HG03175 (cell line): Measurements from ENCODE around the gene VAV1.

Experiments
- ATAC-seq: cut with Tn5 transposase; IDR thresholded peaks from one replicate; pipeline ENCODE4 v1.9.1; 2021; ENCODE audit warnings: mild to moderate bottlenecking, moderate library complexity; ENCODE audit not compliant: unreplicated experiment

VAV1 gene

GRCh38 chr19:6772028-6772865, at the start of gene VAV1:
Gene VAV1 (plus strand): TSS chr19:6772708. CDS start chr19:6772808, 100 bp downstream.
- peak; percentile 53 for ATAC-seq

DNA sequence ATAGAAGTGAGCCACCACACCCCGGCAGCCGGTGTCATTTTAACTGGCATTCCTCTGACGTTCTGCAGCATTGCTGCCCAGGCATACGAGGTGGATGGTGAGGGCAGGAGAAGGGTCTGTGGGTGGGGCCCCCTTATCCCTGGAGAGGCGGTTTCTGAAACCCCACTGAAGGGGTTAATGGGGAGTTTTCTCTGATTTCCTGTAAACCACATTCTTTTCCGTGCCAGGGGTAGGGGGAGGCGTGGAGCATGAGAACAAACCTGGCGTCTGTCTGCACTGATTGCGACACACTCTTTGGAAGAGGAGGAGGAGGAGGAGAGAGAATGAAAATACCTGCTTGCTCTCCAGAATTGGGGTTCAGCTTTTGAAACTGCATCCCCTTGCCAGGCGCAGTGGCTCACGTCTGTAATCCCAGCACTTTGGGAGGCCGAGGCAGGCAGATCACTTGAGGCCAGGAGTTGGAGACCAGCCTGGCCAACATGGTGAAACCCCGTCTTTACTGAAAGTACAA, 49.3 kb upstream of the VAV1 start:
- no peak for ATAC-seq

DNA sequence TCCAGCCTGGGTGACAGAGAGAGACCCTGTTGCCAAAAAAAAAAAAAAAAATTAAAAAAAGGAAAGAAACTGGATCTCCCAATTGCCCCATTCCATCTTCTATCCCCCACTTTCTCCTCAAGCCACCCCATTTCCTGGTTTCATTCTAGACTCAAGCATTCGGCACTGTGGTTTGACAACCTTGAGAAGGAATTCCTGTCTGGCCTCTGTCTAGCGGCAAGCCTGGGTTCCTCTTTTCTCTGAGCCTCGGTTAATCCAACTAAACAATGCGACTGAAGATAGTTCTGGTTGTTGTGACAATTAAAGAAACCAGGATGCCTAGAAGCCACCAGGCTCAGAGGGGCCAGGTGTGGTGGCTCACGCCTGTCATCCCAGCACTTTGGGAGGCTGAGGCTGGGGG, 48.8 kb upstream of the VAV1 start:
- no peak for ATAC-seq

DNA sequence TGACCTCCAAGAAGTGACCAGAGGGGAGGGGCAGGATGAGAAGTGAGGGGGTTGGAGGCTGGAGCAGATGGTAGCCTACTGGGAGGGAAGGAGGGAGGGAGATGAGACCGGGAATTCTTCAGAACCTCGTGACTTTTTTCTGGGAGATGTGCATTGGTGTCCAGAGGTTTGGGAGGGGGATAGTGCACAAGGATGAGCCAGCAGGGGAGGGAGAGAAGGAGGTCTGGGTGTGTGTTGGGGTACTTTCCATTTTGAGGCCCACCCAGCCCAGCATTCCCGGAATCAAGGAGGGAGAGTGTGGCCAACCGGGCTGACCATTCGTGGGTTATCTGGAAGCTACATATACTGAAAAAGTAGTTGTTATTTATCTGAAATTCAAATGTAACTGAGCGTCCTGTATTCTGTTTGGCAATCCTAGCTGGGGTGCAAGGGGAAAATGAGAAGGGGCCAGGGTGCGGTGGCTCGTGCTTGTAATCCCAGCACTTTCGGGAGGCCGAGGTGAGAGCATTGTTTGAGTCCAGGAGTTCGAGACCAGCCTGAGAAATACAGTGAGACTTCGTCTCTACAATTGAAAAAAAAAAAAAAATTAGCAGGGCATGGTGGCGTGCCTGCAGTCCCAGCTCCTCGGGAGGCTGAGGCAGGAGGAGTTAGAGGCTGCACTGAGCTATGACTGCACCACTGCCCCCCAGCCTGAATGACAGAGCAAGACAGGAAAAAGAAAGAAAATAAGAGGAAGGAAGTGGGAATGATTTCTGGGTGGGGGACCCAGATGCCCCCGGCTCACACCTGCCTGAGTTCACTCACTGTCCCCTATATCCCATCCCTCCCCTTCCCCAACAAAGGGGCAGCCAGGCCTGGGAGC, 47.6 kb upstream of the VAV1 start:
- no peak for ATAC-seq

DNA sequence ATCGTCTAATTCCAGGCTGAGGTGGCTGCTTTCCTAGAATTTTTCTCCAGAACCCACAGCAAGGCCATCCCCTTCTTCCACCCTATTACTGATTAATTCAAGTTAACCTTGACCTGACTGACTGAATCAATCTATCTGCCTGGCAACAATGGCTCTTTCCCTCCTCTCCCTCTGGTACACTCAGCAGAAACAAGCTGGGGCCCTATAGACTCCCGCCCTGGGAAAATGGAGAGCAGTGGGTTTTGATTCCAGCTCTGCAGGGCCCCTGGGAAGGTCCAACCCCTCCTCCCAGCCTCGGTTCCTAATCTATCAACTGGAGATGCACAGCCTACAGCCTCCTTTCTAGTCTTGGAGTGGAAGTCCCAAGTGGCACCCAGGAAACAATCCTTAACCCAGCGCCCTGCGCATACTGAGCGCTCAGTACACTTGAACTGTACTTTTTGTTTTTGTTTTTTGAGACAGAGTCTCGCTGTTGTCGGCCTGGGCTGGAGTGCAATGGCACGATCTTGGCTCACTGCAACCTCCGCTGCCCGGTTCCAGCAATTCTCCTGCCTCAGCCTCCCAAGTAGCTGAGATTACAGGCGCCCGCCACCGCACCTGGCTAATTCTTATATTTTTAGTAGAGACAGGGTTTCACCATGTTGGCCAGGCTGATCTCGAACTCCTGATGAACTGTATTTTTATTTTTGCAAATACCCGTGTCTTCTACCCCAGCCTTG, 46.8 kb upstream of the VAV1 start:
- no peak for ATAC-seq

- no peak for ATAC-seq
These were observed 44.2 kb upstream of the VAV1 start for GRCh38 chr19:6728346-6728745.

- no peak for ATAC-seq
These were observed 42.8 kb upstream of the VAV1 start for GRCh38 chr19:6729573-6730152.

DNA sequence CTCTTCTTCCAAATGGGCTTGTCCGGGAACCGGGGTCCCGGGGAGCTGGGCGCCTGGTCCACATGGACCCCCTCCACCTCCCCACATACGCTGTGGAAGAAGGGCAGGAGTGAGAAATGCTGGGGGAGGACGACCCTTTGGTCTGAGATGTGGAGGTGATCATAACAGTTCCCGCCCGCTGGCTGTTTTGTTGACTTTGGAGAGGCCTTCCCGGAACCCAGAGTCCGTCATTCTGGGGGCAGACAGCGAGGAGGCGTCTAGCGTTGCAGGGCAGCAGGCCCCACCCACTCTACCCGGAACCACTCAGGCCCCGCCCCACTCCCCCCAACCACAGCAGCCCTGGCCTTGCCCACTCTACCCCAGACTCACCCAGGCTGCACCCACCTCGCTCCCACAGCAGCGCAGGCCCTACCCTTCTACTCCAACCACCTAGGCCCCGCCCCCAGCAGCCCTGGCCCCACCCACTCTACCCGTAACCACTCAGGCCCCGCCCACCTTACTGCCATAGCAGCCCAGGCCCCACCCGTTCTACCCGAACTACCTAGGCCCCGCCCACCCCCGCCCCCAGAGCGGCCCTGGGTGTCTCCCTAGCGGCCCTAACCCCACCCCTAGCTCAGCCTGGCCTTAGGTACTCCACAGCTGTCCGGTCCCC, 42.2 kb upstream of the VAV1 start:
- no peak for ATAC-seq

DNA sequence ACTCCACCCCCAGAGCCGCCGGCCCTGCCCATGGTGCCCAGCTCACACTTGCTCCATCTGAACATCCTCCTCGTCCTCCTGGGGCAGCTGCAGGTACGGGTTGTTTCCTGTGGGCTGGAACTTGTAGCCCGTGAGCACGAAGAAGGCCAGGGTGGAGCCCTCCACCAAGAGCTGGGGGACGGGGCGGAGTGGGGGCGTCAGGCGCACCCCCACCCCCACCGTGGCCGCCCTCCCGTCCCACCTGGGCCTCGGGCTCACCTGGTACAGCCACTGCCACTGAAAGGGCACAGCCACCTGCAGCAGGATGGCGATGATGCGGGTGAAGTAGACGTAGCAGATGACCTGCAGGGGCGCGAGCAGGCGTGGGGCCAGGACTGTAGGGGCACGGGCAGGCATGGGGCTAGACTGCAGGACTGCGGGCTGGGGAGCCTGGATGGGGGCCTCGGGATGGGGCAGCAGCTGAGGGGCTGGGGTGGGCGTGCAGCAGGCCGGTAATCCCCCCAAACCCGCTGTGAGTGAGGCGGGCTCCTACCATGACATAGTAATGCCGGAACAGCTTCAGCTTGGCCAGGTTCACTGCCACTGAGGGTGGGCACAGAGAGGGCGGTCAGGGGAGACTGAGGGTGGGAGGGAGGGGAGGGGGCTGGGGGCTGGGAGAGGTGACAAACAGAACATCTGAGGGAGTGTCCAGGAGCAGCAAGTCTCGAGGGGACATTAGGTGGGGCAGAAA, 41.4 kb upstream of the VAV1 start:
- ATAC-seq: no peak

DNA sequence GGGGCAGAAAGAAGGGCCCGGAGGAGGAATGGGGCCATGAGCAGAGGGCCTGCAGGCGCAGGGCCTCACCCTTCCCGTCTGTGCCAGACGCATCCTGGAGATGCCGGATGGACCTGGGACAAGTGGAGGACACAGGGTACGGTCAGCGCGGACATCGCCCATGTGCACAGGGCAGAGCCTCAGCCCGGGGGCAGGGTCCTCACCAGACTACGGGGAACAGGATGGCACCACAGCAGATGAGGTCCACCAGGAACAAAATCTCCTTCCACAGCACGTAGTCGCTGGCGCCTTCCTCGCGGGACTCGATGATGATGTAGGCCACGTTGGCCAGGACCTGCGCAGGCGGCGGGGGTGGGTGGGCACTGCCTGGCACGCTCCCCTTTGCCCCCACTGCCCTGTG, 40.7 kb upstream of the VAV1 start:
- ATAC-seq: no peak

DNA sequence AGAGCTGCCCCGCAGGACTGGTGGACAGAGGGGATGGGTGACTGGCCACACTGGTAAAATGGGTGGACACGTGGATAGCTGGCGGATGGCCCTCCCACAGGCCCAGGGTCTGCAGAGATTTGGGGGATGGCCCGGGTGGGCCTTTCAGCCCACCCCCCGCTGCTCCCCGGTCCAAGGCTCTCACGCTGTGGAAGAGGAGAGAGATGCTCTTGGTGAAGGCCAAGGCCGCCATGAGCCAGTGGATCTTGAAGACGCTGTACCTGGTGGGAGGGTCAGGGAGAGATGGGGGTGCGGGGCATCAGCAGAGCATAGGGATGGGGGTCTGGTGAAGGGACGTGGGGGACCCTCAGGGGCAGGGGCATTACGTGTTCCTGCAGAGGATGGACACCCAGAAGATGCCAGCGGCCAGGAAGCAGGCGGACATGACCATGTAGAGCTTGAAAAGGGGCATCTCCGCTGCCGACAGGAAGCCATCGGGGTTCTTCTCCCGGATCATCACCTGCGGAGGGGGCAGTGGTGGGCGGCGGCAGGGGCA, 39.6 kb upstream of the VAV1 start:
- no peak for ATAC-seq

- ATAC-seq: no peak
These were observed 39.0 kb upstream of the VAV1 start for GRCh38 chr19:6733338-6734095.

- no peak for ATAC-seq
These were observed 38.3 kb upstream of the VAV1 start for GRCh38 chr19:6734096-6734696.

DNA sequence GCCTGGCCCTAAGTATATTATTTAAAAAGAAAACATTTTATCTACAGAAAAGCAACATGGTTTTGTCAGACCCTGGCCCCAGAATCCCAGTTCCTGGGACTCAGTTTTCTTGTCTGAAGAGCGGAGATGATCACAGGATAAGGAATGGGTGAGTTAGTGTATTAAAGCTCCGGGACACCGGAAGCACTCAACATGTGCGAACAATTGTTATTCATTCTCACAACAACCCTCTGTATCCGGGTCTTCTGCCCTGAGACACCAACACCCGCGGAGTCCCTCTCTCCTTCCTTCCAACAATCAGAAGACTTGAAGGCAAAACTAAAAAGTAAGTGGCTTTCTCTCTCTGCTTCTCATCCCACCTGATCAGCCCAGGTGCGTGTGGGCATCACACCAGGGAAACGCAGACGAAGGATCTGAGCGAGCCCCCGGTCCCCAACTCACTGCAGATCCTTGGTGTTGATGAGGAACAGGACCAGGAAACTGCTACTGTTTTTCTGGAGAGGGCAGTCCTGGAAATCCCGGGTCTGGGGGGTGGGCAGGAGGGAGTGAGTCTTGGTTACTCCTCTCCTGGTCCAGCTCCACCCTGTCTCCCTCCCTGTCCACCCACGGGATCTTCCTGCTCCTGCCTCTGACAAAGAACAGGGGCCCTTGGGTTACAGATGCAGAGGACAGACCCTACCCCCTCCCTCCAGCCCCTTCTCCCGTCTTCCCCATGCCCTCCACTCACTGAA, 37.2 kb upstream of the VAV1 start:
- ATAC-seq: no peak

DNA sequence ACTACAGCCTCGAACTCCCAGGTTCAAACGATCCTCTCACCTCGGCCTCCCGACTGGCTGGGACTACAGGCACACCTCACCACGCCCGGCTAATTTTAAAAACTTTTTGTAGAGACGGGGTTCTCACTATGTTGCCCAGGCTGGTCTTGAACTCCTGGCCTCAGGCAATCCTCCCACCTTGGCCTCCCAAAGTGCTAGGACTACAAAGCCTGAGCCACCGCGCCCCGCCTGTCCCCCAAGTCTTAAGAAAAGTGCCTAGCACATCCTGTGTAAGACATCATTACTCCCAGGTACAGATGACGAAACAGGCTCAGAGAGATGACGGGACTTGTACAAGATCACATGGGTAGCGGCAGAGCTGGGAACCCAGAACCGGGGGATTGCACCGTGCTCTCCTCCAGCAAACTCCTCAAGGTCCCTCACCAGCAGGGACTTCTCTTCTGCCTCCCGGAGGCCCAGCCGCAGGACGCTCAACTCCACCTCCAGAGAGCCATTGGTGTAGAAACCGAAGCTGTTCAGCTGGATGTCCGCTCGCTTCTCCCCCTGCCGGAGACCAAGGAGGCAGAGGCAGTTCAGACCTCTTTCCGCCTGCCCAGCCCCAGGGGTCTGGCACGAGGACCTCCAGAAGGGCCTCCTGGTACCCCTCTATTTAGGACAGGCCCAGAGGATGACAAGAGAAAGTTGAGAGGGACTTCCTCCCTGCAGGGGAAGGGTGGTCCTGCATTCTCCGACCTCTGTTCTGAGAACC, 36.2 kb upstream of the VAV1 start:
- ATAC-seq: no peak

DNA sequence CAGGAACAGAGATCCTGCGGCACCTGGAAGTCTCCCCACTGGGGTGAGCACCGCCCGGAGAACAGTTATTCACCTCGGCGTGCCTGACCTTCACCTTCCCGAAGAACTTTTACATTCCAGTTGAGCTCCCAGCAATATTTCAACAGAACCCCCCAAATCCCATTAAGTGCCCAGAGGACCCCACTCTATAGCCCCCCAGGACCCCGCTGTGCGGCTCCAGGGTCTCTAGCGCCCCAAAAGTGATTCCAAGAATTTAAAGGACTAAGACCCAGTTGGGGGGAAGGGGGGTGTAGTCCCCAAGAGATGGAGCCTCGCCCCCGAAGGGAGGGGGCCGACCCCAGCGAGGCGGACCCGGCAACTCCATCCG, 35.6 kb upstream of the VAV1 start:
- no peak for ATAC-seq

DNA sequence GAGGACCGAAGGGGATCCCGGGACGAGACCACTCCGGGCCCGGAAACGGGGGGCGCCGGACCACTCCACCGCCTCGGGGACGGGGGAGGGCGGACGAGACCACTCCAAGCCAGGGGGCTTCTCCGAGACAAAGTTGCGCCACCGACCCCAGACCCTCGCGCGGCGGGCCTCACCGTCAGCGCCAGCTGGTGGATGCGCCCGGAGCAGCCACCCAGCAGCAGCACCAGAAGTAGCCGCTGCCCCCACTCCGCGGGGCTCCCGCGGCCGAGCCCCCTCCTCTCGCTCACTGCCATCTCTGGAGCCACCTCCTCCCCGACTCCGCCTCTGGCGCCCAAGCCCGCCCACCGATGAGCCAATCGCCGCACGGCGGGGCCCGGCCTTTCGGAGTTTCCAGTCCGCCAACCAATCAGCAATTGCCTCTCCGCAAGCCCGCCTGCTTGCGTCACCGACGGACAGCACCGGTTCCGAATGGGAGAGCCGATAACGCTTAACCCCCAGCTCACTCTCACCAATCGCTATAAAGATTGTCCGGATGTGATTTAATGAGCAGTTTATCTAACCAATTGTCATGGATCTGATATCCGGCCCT, 35.1 kb upstream of the VAV1 start, which contains the start of gene GPR108:
GPR108 (minus strand) TSS at position 297 of the 589 bp plus-strand sequence; CDS start at position 293, 4 bp downstream.
- peak; percentile 71 for ATAC-seq
